Heart right ventricle (tissue), 16 donors: ENCODE results near the gene STEAP2. TPM values are rescaled to one million over a fixed set of nuclear protein-coding genes. Genes with fewer than 3 reads are reported as not detected.

Source experiments
- ATAC-seq, 8 donors: fragments of 200-7000 bp; cut with Tn5 transposase; one replicate each; pipeline ENCODE4 v1.9.1; 2020; ENCODE audit warnings: mild to moderate bottlenecking in 8 of 8, moderate library complexity in 8 of 8, moderate number of reproducible peaks in 1 of 8
- DNase-seq, 2 donors: peaks; one replicate each; pipeline ENCODE4 v3.0.0-alpha.2; 2020
- H3K27ac ChIP-seq, 10 donors: fragments of 200-600 bp; sonication (generic) in 2 of 10; one replicate each; pipeline versions ENCODE4 v1.5.0 to v1.8.0; 2020 to 2022; ENCODE audit warnings: mild to moderate bottlenecking in 3 of 10
- H3K27me3 ChIP-seq, 7 donors: fragments of 200-600 bp; one replicate each; pipeline ENCODE4 v1.8.0; 2021 to 2022; ENCODE audit warnings: mild to moderate bottlenecking in 2 of 7
- H3K36me3 ChIP-seq, 9 donors: fragments of 200-600 bp; sonication (generic) in 1 of 9; one replicate each; pipeline versions ENCODE4 v1.5.0 to v1.8.0; 2020 to 2022; ENCODE audit warnings: mild to moderate bottlenecking in 2 of 9
- H3K4me1 ChIP-seq, 9 donors: fragments of 200-600 bp; sonication (generic) in 1 of 9; one replicate each; pipeline versions ENCODE4 v1.5.0 to v1.8.0; 2020 to 2022; ENCODE audit warnings: mild to moderate bottlenecking in 4 of 9
- H3K4me3 ChIP-seq, 10 donors: fragments of 200-600 bp; sonication (generic) in 2 of 10; one replicate each; pipeline versions ENCODE4 v1.5.0 to v1.8.0; 2020 to 2022; ENCODE audit warnings: mild to moderate bottlenecking in 7 of 10, moderate library complexity in 2 of 10
- H3K9me3 ChIP-seq, 11 donors: fragments of 200-600 bp in 10 of 11; sonication (generic) in 2 of 11; one replicate each; pipeline versions ENCODE4 v1.5.0 to v1.8.0; 2013 to 2022; ENCODE audit warnings: mild to moderate bottlenecking in 2 of 11, control low read depth in 1 of 11, moderate library complexity in 1 of 11
- CTCF ChIP-seq, 9 donors: fragments of 200-600 bp; sonication (generic) in 2 of 9; IDR thresholded peaks; one replicate each; pipeline versions ENCODE4 v1.5.0 to v1.8.0; 2021 to 2022; ENCODE audit warnings: antibody characterized with exemption in 9 of 9, mild to moderate bottlenecking in 5 of 9, moderate library complexity in 1 of 9
- WGBS, 2 donors: extraction: QIAGEN DNeasy Blood & Tissue Kit; methylation state at CpG; one replicate each; pipeline ENCODE4 v1.1.7; 2013; ENCODE audit warnings: inconsistent platforms in 1 of 2; 5-methylcytosine and 5-hydroxymethylcytosine counted together
- intact Hi-C, 10 donors: fragments of 100-400 bp; cut with DNase I; formaldehyde crosslinking; loops; one replicate each; pipeline versions ENCODE4 v1.11.1 to v1.14.2; 2022
- polyA plus RNA-seq, 2 donors: library from polyadenylated mRNA; stranded (reverse); fragments of 200-250 nt; gene quantifications; one replicate each; pipeline ENCODE4 v1.2.3, GENCODE V29; 2013
- total RNA-seq, 10 donors: library from RNA; stranded (reverse); fragmentation: NEBNext Ultra II Directional in 3 of 10; extraction: Animal tissue kit (Norgen Biotek cat#: 25700) in 3 of 10; gene quantifications; one replicate each; pipeline versions ENCODE4 v1.2.1 to v1.2.4, GENCODE V29; 2021 to 2023
- donor health status: Arrhythmogenic right ventricular cardiomyopathy.
- donor health status: ischemic (EF 13 %, LVEDD 7.1; RV severe dilation, severe dysfunction).
- donor health status: healthy with polysubstance abuse.
- donor health status: DM: no; HTN: yes; CAD: no.
- donor health status: DM: no; HTN: no; CAD: no.
- donor health status: ischemic (EF 25% LVEDD 6.9; RV normal size, moderate dysfunction).
- donor health status: ischemic (EF 25% LVEDD 5.7; RV mildly dilated, moderate dysfunction).
- donor health status: healthy.
- donor health status: DM: yes; HTN: yes; CAD: no.
- donor health status: Ischemic cardiomyopathy.
- donor health status: ischemic (EF 35%, LVEDD 5.7; RV mildly dilated, moderate dysfunction).
- donor health status: nonischemic (EF 11% LVEDD 7.7; RV severe dilation, severe dysfunction).
- donor health status: DM: yes; HTN: yes; CAD: no.
- donor health status: PGD.
- donor health status: ischemic (EF 29% LVEDD 5.4; RV normal size, mild dysfunction).
- donor health status: nonischemic (EF 23%, LVEDD 6.1; RV moderate dilation, normal function).

The STEAP2 gene
- total and polyA plus RNA-seq, 12 donors, result 1.4 to 12.8 (median 6.6) TPM

DNA sequence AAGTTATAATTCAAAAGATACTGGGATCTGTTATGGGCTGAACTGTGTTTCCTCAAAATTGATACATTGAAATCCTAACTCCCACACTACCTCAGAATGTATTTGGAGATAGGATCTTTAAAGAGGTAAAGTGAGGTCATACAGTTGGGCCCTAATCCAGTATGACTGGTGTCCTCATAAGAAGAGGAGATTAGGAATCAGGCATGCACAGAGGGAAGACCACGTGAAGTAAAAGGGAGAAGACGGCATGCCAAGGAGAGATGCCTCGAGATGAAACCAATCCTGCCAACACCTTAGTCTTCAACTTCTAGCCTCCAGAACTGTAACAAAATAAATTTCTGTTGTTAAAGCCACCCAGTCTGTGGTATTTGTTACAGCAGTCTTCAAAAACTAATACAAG lies 27.5 kb downstream of the STEAP2 start:
- 57% methylated on average over 3 of the region's 3 CpGs for WGBS, 2 donors
- peaks cover 0 to 5% (median 0%) of the 10 kb centered on the region in 7 donors for H3K27me3 ChIP-seq
- intact Hi-C loops, result no loop called here
- H3K9me3 ChIP-seq, result no peaks in the 10 kb centered on the region
- no peak for DNase-seq
- no peak for TF ChIP-seq CTCF (IDR thresholded peaks at IDR 0.05)
- H3K27ac ChIP-seq, result no peak overlapping the region
- H3K36me3 ChIP-seq, result no peaks in the 10 kb centered on the region
- ATAC-seq, result no peak
- peaks cover 0 to under 1% (median 0%) of the 10 kb centered on the region in 9 donors for H3K4me1 ChIP-seq
- H3K4me3 ChIP-seq, result no peak overlapping the region

GRCh38 chr7:90239625-90240228 lies 28.2 kb downstream of the STEAP2 start:
- 81 to 82% methylated on average over 9 of the region's 9 CpGs for WGBS, 2 donors
- intact Hi-C loops, result loop anchor here in 1 of 10 donors (10.0 kb wide), 1 partner anchor 165 kb away; the partner anchor contains the start of gene CLDN12
- H3K27ac ChIP-seq, result no peak overlapping the region

DNA sequence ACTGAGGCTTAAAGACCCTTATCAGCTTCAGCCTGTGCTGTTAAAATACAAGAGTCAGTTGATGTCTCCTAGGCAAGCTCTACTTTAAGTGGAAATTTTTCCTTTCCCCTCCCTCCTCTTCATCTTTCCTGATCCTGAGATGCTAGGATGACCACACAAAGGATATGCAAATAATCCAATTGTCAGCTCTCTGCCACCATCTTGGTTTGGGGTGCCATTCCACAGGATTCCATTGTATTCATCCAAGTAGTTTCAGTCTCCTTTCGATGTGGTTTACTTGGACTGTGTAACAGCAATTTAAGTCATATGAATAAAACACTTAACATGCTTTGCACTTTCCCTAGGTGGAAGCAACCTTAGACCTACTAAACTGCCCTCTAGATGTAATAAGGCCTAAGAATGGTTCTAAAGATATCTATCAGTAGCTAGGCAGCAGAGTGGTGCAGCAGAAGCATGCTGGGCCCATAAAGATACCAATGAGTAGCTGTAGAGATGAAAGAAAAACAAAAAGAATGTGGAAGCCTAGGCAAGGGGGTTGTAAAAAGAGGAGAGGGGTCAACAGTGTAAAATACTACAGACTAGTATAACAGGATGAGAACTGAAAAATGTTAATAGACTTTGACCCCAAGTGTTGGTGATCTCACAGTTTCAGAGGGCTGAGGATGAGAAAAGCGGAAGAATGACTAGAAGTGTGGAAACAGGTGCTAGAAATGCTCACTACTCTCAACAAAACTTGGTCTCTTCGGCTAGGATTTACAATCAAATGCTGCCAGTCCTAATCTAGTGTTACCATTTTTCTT lies 31.0 kb downstream of the STEAP2 start:
- WGBS, 2 donors, result 85 to 86% methylated on average over 3 of the region's 3 CpGs
- H3K27ac ChIP-seq, result no peak overlapping the region
- peaks cover 0 to 22% (median 12%) of the 10 kb centered on the region in 9 donors for H3K4me1 ChIP-seq
- ATAC-seq, result no peak
- DNase-seq, result no peak
- H3K4me3 ChIP-seq, result no peak overlapping the region
- no peak for TF ChIP-seq CTCF (IDR thresholded peaks at IDR 0.05)
- H3K9me3 ChIP-seq, result no peaks in the 10 kb centered on the region
- H3K27me3 ChIP-seq, result peaks cover 0 to 18% (median 0%) of the 10 kb centered on the region in 7 donors
- intact Hi-C loops, result loop anchor here in 1 of 10 donors (10.0 kb wide), 1 partner anchor 162 kb away; the partner anchor contains the start of gene CLDN12
- no peaks in the 10 kb centered on the region for H3K36me3 ChIP-seq

More at GRCh38 chr7:90239625-90240228, 28.2 kb downstream of the STEAP2 start:
- DNase-seq (no peak), ATAC-seq (no peak)
- TF ChIP-seq CTCF (IDR thresholded peaks at IDR 0.05), result no peak
- Histone ChIP-seq H3K27me3 (peaks cover 0 to 5% (median 0%) of the 10 kb centered on the region in 7 donors), H3K36me3 (no peaks in the 10 kb centered on the region), H3K4me3 (no peak overlapping the region), H3K4me1 (peaks cover 0 to 7% (median 4%) of the 10 kb centered on the region in 9 donors), H3K9me3 (no peaks in the 10 kb centered on the region)

DNA sequence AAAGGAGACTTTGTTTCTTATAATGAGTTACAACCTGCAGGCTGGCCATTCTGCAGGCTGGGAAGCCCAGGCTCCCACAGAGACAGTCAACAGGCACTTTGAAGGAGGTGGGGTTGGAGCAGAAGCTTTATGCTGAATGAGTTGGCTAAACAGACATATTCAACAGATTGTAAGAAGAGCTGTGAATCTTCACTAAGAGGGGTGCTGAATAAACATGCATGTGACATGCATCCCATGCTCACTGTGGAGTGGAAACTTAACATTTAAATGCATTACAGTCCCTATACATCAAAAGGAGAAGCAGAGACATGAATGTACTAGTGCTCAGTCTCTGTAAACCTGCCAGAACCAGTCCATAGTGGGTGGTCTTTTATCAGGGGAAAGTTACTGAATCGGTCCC lies 32.0 kb downstream of the STEAP2 start:
- Histone ChIP-seq H3K36me3 (no peaks in the 10 kb centered on the region), H3K27me3 (peaks cover 0 to 18% (median 0%) of the 10 kb centered on the region in 7 donors), H3K4me1 (peaks cover 0 to 22% (median 12%) of the 10 kb centered on the region in 9 donors), H3K27ac (no peak overlapping the region), H3K9me3 (no peaks in the 10 kb centered on the region), H3K4me3 (no peak overlapping the region)
- ATAC-seq (no peak), DNase-seq (no peak)
- no peak for TF ChIP-seq CTCF (IDR thresholded peaks at IDR 0.05)
- intact Hi-C loops, result loop anchor here in 1 of 10 donors (10.0 kb wide), 1 partner anchor 161 kb away; the partner anchor contains the start of gene CLDN12
- WGBS, 2 donors, result 31 to 40% methylated on average over 1 of the region's 1 CpG
